HG02870 (cell line): ENCODE data around the gene CCDC177.

Experiments used
- ATAC-seq: cut with Tn5 transposase; IDR thresholded peaks from one replicate; pipeline ENCODE4 v1.9.1; 2021; ENCODE audit warnings: mild to moderate bottlenecking, moderate library complexity; ENCODE audit not compliant: unreplicated experiment

CCDC177 gene

GRCh38 chr14:69570836-69571330 lies 3.8 kb downstream of the CCDC177 start:
- ATAC-seq, result no peak

GRCh38 chr14:69569859-69570258 lies 4.8 kb downstream of the CCDC177 start:
- ATAC-seq, result no peak

GRCh38 chr14:69567563-69567962 lies 7.1 kb downstream of the CCDC177 start:
- no peak for ATAC-seq

- ATAC-seq, result no peak
These were observed 12.8 kb downstream of the CCDC177 start for GRCh38 chr14:69561893-69562292.

- no peak for ATAC-seq
These were observed 13.8 kb downstream of the CCDC177 start for GRCh38 chr14:69560826-69561225.

- no peak for ATAC-seq
These were observed 15.1 kb downstream of the CCDC177 start for GRCh38 chr14:69559581-69560011.

GRCh38 chr14:69558774-69559173 lies 15.9 kb downstream of the CCDC177 start:
- ATAC-seq, result no peak

GRCh38 chr14:69554500-69554899 lies 20.2 kb downstream of the CCDC177 start:
- no peak for ATAC-seq

- no peak for ATAC-seq
These were observed 21.4 kb downstream of the CCDC177 start for GRCh38 chr14:69553252-69553651.

GRCh38 chr14:69551511-69551910 lies 23.2 kb downstream of the CCDC177 start:
- ATAC-seq, result no peak

GRCh38 chr14:69548566-69548965 lies 26.1 kb downstream of the CCDC177 start:
- no peak for ATAC-seq

- ATAC-seq, result no peak
These were observed 26.8 kb downstream of the CCDC177 start for GRCh38 chr14:69547701-69548348.

- no peak for ATAC-seq
These were observed 31.1 kb downstream of the CCDC177 start for GRCh38 chr14:69543341-69544115.

- ATAC-seq, result no peak
These were observed 32.4 kb downstream of the CCDC177 start for GRCh38 chr14:69542311-69542710.

GRCh38 chr14:69540654-69541335 lies 33.9 kb downstream of the CCDC177 start:
- ATAC-seq, result no peak

GRCh38 chr14:69539631-69540410 lies 34.9 kb downstream of the CCDC177 start:
- ATAC-seq, result no peak

GRCh38 chr14:69538766-69539165 lies 35.9 kb downstream of the CCDC177 start:
- no peak for ATAC-seq

- ATAC-seq, result no peak
These were observed 36.8 kb downstream of the CCDC177 start for GRCh38 chr14:69537900-69538299.

- ATAC-seq, result no peak
These were observed 37.7 kb downstream of the CCDC177 start for GRCh38 chr14:69536971-69537370.

GRCh38 chr14:69535230-69535848 lies 39.3 kb downstream of the CCDC177 start:
- ATAC-seq, result no peak
